OCI-LY3 (cell line): ENCODE data around the gene NFAM1.

Experiments
- H2AFZ ChIP-seq: fragments of 200-600, 300-600 bp; shearing (Covaris generic); 2 replicates; pipeline ENCODE4 v1.6.0; 2014; ENCODE audit warnings: antibody characterized with exemption, low read depth, low read length
- H3K27ac ChIP-seq: fragments of 200-600, 300-600 bp; sonication (generic); 2 replicates; pipeline ENCODE4 v1.5.1; 2014; ENCODE audit warnings: mild to moderate bottlenecking, low read length, moderate library complexity, mixed read lengths
- H3K27me3 ChIP-seq: fragments of 200-600, 300-600 bp; sonication (generic); 2 replicates; pipeline ENCODE4 v1.6.1; 2014; ENCODE audit warnings: low read depth, low read length, mixed read lengths
- H3K36me3 ChIP-seq: fragments of 200-600, 300-600 bp; sonication (generic); replicated peaks from 2 replicates; pipeline ENCODE3; 2014; ENCODE audit warnings: low read depth, low read length, mixed read lengths
- H3K4me1 ChIP-seq: fragments of 300-600, 200-600 bp; sonication (generic); 2 replicates; pipeline ENCODE4 v1.6.1; 2014; ENCODE audit warnings: low read length, mixed read lengths
- H3K4me2 ChIP-seq: fragments of 200-600, 300-600 bp; sonication (generic); 2 replicates; pipeline ENCODE4 v1.6.1; 2014; ENCODE audit warnings: low read length, mixed read lengths
- H3K4me3 ChIP-seq: fragments of 300-600, 200-600 bp; sonication (generic); 2 replicates; pipeline ENCODE4 v1.5.1; 2014; ENCODE audit warnings: antibody characterized with exemption, mild to moderate bottlenecking, low read length, moderate library complexity
- H3K79me2 ChIP-seq: fragments of 300-600, 200-600 bp; shearing (Covaris generic); 2 replicates; pipeline ENCODE4 v1.6.1; 2014; ENCODE audit warnings: mild to moderate bottlenecking, low read length, mixed read lengths
- H3K9ac ChIP-seq: fragments of 300-600, 200-600 bp; shearing (Covaris generic); 2 replicates; pipeline ENCODE4 v1.6.0; 2014; ENCODE audit warnings: mild to moderate bottlenecking, low read length, moderate library complexity
- H3K9me3 ChIP-seq: fragments of 200-600, 300-600 bp; shearing (Covaris generic); 2 replicates; pipeline ENCODE4 v1.6.1; 2014; ENCODE audit warnings: low read length, mixed read lengths; ENCODE audit not compliant: insufficient read depth
- H4K20me1 ChIP-seq: fragments of 200-600, 300-600 bp; sonication (generic); 2 replicates; pipeline ENCODE4 v1.6.1; 2016; ENCODE audit warnings: low read length, mixed read lengths; ENCODE audit not compliant: insufficient read depth
- CTCF ChIP-seq: fragments of 200-600, 300-600 bp; sonication (generic); IDR thresholded peaks from 2 replicates; pipeline ENCODE4 v1.5.1; 2014; ENCODE audit warnings: antibody characterized with exemption, low read length, low read depth
- EZH2phosphoT487 ChIP-seq: fragments of 200-600 bp; shearing (Covaris generic); IDR thresholded peaks from 2 replicates; pipeline ENCODE4 v1.6.1; 2018; ENCODE audit warnings: antibody characterized with exemption, mixed run types, low read depth

NFAM1 gene

GRCh38 chr22:42397332-42398249, 34.6 kb downstream of the NFAM1 start:
- Histone ChIP-seq H3K9ac (peak overlapping the region; percentile 0; the same call in 1 of the 2 replicates), H3K4me2 (peak overlapping the region; percentile 89), H3K4me3 (peak overlapping the region; percentile 68), H3K27ac (no peak overlapping the region), H3K27me3 (peaks cover 15% of the 10 kb centered on the region), H3K36me3 (no peaks in the 10 kb centered on the region), H4K20me1 (no peaks in the 10 kb centered on the region), H3K79me2 (no peaks in the 10 kb centered on the region), H3K4me1 (peaks cover 17% of the 10 kb centered on the region), H3K9me3 (no peaks in the 10 kb centered on the region), H2AFZ (peak overlapping the region; percentile 53)
- TF ChIP-seq CTCF (no peak), EZH2phosphoT487 (no peak)

- Histone ChIP-seq H2AFZ (peak overlapping the region; percentile 53), H3K27me3 (peaks cover 21% of the 10 kb centered on the region), H3K4me3 (peak overlapping the region; percentile 68), H3K27ac (no peak overlapping the region), H3K4me1 (peaks cover 17% of the 10 kb centered on the region), H3K36me3 (no peaks in the 10 kb centered on the region), H3K4me2 (peak overlapping the region; percentile 89), H3K9me3 (no peaks in the 10 kb centered on the region), H4K20me1 (no peaks in the 10 kb centered on the region), H3K79me2 (no peaks in the 10 kb centered on the region), H3K9ac (peak overlapping the region; percentile 0; the same call in 1 of the 2 replicates)
- TF ChIP-seq CTCF: peak; percentile 58
- no peak for TF ChIP-seq EZH2phosphoT487
These were observed 35.4 kb downstream of the NFAM1 start for GRCh38 chr22:42396621-42397331.

GRCh38 chr22:42389143-42389542, 43.1 kb downstream of the NFAM1 start:
- Histone ChIP-seq H3K9ac (no peak overlapping the region), H3K4me1 (no peaks in the 10 kb centered on the region), H3K9me3 (no peaks in the 10 kb centered on the region), H3K4me3 (no peak overlapping the region), H3K36me3 (no peaks in the 10 kb centered on the region), H2AFZ (no peak overlapping the region), H3K4me2 (no peak overlapping the region), H3K27ac (no peak overlapping the region), H3K27me3 (peaks cover 14% of the 10 kb centered on the region), H3K79me2 (no peaks in the 10 kb centered on the region), H4K20me1 (no peaks in the 10 kb centered on the region)
- TF ChIP-seq CTCF: no peak
- no peak for TF ChIP-seq EZH2phosphoT487
